Trophoblast cell (in vitro differentiated cells and primary cell): ENCODE results near the gene SEMA6D.

Experiments
- DNase-seq, 2 donors: peaks; one replicate each; pipeline ENCODE4 v3.0.0-alpha.2; 2016
- H2AFZ ChIP-seq: 2 replicates; pipeline ENCODE4 v1.6.1; 2013; ENCODE audit warnings: low read length, moderate library complexity, mild to moderate bottlenecking; ENCODE audit not compliant: insufficient read depth, poor library complexity
- H2AK5ac ChIP-seq: 2 replicates; pipeline ENCODE4 v1.6.1; 2013; ENCODE audit warnings: mild to moderate bottlenecking, low read length
- H2BK120ac ChIP-seq: 2 replicates; pipeline ENCODE4 v1.6.1; 2013; ENCODE audit warnings: low read length, mild to moderate bottlenecking, moderate library complexity; ENCODE audit not compliant: insufficient read depth, poor library complexity
- H2BK12ac ChIP-seq: 2 replicates; pipeline ENCODE4 v1.6.1; 2013; ENCODE audit warnings: mild to moderate bottlenecking, low read length, moderate library complexity
- H2BK5ac ChIP-seq: 2 replicates; pipeline ENCODE4 v1.6.1; 2013; ENCODE audit warnings: low read length, low read depth, moderate library complexity, mild to moderate bottlenecking; ENCODE audit not compliant: poor library complexity
- H3K14ac ChIP-seq: 2 replicates; pipeline ENCODE4 v1.6.1; 2013; ENCODE audit warnings: mild to moderate bottlenecking, low read length
- H3K18ac ChIP-seq: 2 replicates; pipeline ENCODE4 v1.6.1; 2013; ENCODE audit warnings: mild to moderate bottlenecking, low read length
- H3K23ac ChIP-seq: 2 replicates; pipeline ENCODE4 v1.6.1; 2013; ENCODE audit warnings: low read length
- H3K27ac ChIP-seq: 2 replicates; pipeline ENCODE4 v1.5.1; 2013; ENCODE audit warnings: low read depth, mild to moderate bottlenecking, inconsistent platforms, low read length, moderate library complexity
- H3K27me3 ChIP-seq: 2 replicates; pipeline ENCODE4 v1.6.1; 2013; ENCODE audit warnings: inconsistent platforms, mild to moderate bottlenecking, low read length, moderate library complexity; ENCODE audit not compliant: insufficient read depth
- H3K36me3 ChIP-seq, 2 experiments: 1 replicate in 1 of 2; 2 replicates in 1 of 2; pipeline ENCODE4 v1.6.1; 2013; ENCODE audit warnings: low read length in 2 of 2, mild to moderate bottlenecking in 2 of 2, moderate library complexity in 1 of 2; ENCODE audit not compliant: insufficient read depth in 2 of 2, control insufficient read depth in 1 of 2
- H3K4ac ChIP-seq: 2 replicates; pipeline ENCODE4 v1.6.1; 2013; ENCODE audit warnings: low read depth, mild to moderate bottlenecking, low read length, moderate library complexity
- H3K4me1 ChIP-seq, 2 experiments: 1 replicate in 1 of 2; 2 replicates in 1 of 2; pipeline ENCODE4 v1.6.1; 2013; ENCODE audit warnings: low read length in 2 of 2, mild to moderate bottlenecking in 2 of 2, moderate library complexity in 1 of 2; ENCODE audit not compliant: insufficient read depth in 2 of 2, control insufficient read depth in 1 of 2
- H3K4me2 ChIP-seq: 2 replicates; pipeline ENCODE4 v1.6.1; 2013; ENCODE audit warnings: inconsistent platforms, mild to moderate bottlenecking, low read length, moderate library complexity
- H3K4me3 ChIP-seq: 2 replicates; pipeline ENCODE4 v1.5.1; 2013; ENCODE audit warnings: mild to moderate bottlenecking, low read depth, low read length, inconsistent platforms
- H3K79me1 ChIP-seq: one replicate; pipeline ENCODE4 v1.6.1; 2013; ENCODE audit warnings: low read length
- H3K79me2 ChIP-seq: 2 replicates; pipeline ENCODE4 v1.6.1; 2013; ENCODE audit warnings: low read length, mild to moderate bottlenecking; ENCODE audit not compliant: control insufficient read depth, insufficient read depth, poor library complexity
- H3K9ac ChIP-seq: 2 replicates; pipeline ENCODE4 v1.6.1; 2013; ENCODE audit warnings: mild to moderate bottlenecking, low read length
- H3K9me3 ChIP-seq: 2 replicates; pipeline ENCODE4 v1.6.1; 2013; ENCODE audit warnings: low read depth, mild to moderate bottlenecking, control low read depth, inconsistent platforms, low read length; ENCODE audit not compliant: insufficient read depth
- H4K12ac ChIP-seq: 2 replicates; pipeline ENCODE4 v1.6.1; 2013; ENCODE audit warnings: low read depth, mild to moderate bottlenecking, low read length, moderate library complexity
- H4K8ac ChIP-seq: 2 replicates; pipeline ENCODE4 v1.6.1; 2013; ENCODE audit warnings: low read depth, mild to moderate bottlenecking, low read length, moderate library complexity
- H4K91ac ChIP-seq: one replicate; pipeline ENCODE4 v1.6.1; 2013; ENCODE audit warnings: low read depth, mild to moderate bottlenecking, low read length, moderate library complexity
- WGBS: extraction: QIAGEN DNeasy Blood & Tissue Kit; methylation state at CpG from one replicate; pipeline ENCODE4 v1.1.7; 2013; ENCODE audit warnings: missing lambda C conversion rate; ENCODE audit not compliant: insufficient read length, insufficient coverage; ENCODE audit errors: extremely low coverage; 5-methylcytosine and 5-hydroxymethylcytosine counted together

The SEMA6D gene

GRCh38 chr15:47727137-47727536 is 9.8 kb downstream of the SEMA6D start:
- Histone ChIP-seq H3K23ac (no peak overlapping the region), H3K9me3 (no peaks in the 10 kb centered on the region), H3K14ac (no peak overlapping the region), H2BK5ac (no peak overlapping the region), H2BK120ac (no peak overlapping the region), H3K36me3 (no peaks in the 10 kb centered on the region), H3K27ac (no peak overlapping the region), H4K8ac (no peak overlapping the region), H3K79me1 (no peaks in the 10 kb centered on the region), H2BK12ac (no peak overlapping the region), H3K9ac (no peak overlapping the region), H3K4me3 (no peak overlapping the region), H2AK5ac (no peak overlapping the region), H4K91ac (no peak overlapping the region), H3K18ac (no peak overlapping the region), H3K4ac (no peak overlapping the region), H4K12ac (no peak overlapping the region), H3K79me2 (no peaks in the 10 kb centered on the region), H3K4me1 (peaks cover 0 to 6% of the 10 kb centered on the region in 2 experiments), H2AFZ (no peak overlapping the region), H3K4me2 (no peak overlapping the region), H3K27me3 (no peaks in the 10 kb centered on the region)
- peak in 1 of 2 donors; percentile 26 for DNase-seq
- no CpG with 5 or more reads among the region's 4 CpGs for WGBS

GRCh38 chr15:47727676-47728075 is 10.4 kb downstream of the SEMA6D start:
- no peak overlapping the region for H2BK120ac ChIP-seq
- H3K4ac ChIP-seq = no peak overlapping the region
- no peak overlapping the region for H2AK5ac ChIP-seq
- H3K36me3 ChIP-seq = no peaks in the 10 kb centered on the region
- no peak overlapping the region for H4K12ac ChIP-seq
- H3K9me3 ChIP-seq = no peaks in the 10 kb centered on the region
- no peak overlapping the region for H3K14ac ChIP-seq
- H3K79me2 ChIP-seq = no peaks in the 10 kb centered on the region
- no peak overlapping the region for H4K8ac ChIP-seq
- H2BK5ac ChIP-seq = no peak overlapping the region
- DNase-seq = peak; percentile 27 to 74
- H2BK12ac ChIP-seq = no peak overlapping the region
- no peak overlapping the region for H3K27ac ChIP-seq
- no peak overlapping the region for H3K23ac ChIP-seq
- no peak overlapping the region for H3K4me3 ChIP-seq
- peaks cover 0 to 6% of the 10 kb centered on the region in 2 experiments for H3K4me1 ChIP-seq
- no peak overlapping the region for H4K91ac ChIP-seq
- no peak overlapping the region for H3K18ac ChIP-seq
- no peaks in the 10 kb centered on the region for H3K27me3 ChIP-seq
- H3K9ac ChIP-seq = no peak overlapping the region
- no peak overlapping the region for H2AFZ ChIP-seq
- no peak overlapping the region for H3K4me2 ChIP-seq
- no CpG with 5 or more reads among the region's 5 CpGs for WGBS
- H3K79me1 ChIP-seq = no peaks in the 10 kb centered on the region

- H4K12ac ChIP-seq = no peak overlapping the region
- no peaks in the 10 kb centered on the region for H3K9me3 ChIP-seq
- no peak overlapping the region for H3K4me3 ChIP-seq
- no peak overlapping the region for H2BK120ac ChIP-seq
- WGBS = no CpG with 5 or more reads among the region's 6 CpGs
- no peak overlapping the region for H3K4ac ChIP-seq
- no peak overlapping the region for H3K14ac ChIP-seq
- no peak overlapping the region for H2BK12ac ChIP-seq
- no peak overlapping the region for H4K91ac ChIP-seq
- no peak overlapping the region for H3K4me2 ChIP-seq
- no peak for DNase-seq
- H3K27me3 ChIP-seq = no peaks in the 10 kb centered on the region
- peaks cover 0 to 6% of the 10 kb centered on the region in 2 experiments for H3K4me1 ChIP-seq
- no peak overlapping the region for H3K23ac ChIP-seq
- no peak overlapping the region for H3K18ac ChIP-seq
- H3K79me1 ChIP-seq = no peaks in the 10 kb centered on the region
- no peak overlapping the region for H2AK5ac ChIP-seq
- no peak overlapping the region for H2BK5ac ChIP-seq
- H3K36me3 ChIP-seq = no peaks in the 10 kb centered on the region
- H2AFZ ChIP-seq = no peak overlapping the region
- H4K8ac ChIP-seq = no peak overlapping the region
- H3K9ac ChIP-seq = no peak overlapping the region
- H3K27ac ChIP-seq = no peak overlapping the region
- H3K79me2 ChIP-seq = no peaks in the 10 kb centered on the region
These were observed 11.1 kb downstream of the SEMA6D start for GRCh38 chr15:47728426-47728825.

- no peak overlapping the region for H2BK5ac ChIP-seq
- no peak overlapping the region for H3K9ac ChIP-seq
- no peak overlapping the region for H3K4me2 ChIP-seq
- no peaks in the 10 kb centered on the region for H3K36me3 ChIP-seq
- no peak overlapping the region for H2AK5ac ChIP-seq
- H4K8ac ChIP-seq = no peak overlapping the region
- no peak for DNase-seq
- no peak overlapping the region for H3K4me3 ChIP-seq
- H3K27ac ChIP-seq = no peak overlapping the region
- H3K79me2 ChIP-seq = no peaks in the 10 kb centered on the region
- H4K91ac ChIP-seq = no peak overlapping the region
- no peak overlapping the region for H3K18ac ChIP-seq
- H3K4me1 ChIP-seq = peaks cover 0 to 6% of the 10 kb centered on the region in 2 experiments
- H3K79me1 ChIP-seq = no peaks in the 10 kb centered on the region
- no peak overlapping the region for H3K4ac ChIP-seq
- H3K23ac ChIP-seq = no peak overlapping the region
- H2BK120ac ChIP-seq = no peak overlapping the region
- no peaks in the 10 kb centered on the region for H3K27me3 ChIP-seq
- H3K14ac ChIP-seq = no peak overlapping the region
- WGBS = no CpG with 5 or more reads among the region's 6 CpGs
- H2BK12ac ChIP-seq = no peak overlapping the region
- no peak overlapping the region for H2AFZ ChIP-seq
- H3K9me3 ChIP-seq = no peaks in the 10 kb centered on the region
- H4K12ac ChIP-seq = no peak overlapping the region
These were observed 11.6 kb downstream of the SEMA6D start for GRCh38 chr15:47728886-47729285.
